Fibroblast of lung (primary cell): ENCODE data around the gene AP1S1.

Experiments
- EZH2 ChIP-seq: IDR thresholded peaks from 2 replicates; pipeline ENCODE4 v1.5.1; 2012; ENCODE audit warnings: low read length, control low read depth, mild to moderate bottlenecking; ENCODE audit errors: missing control alignments
- TF ChIP-seq, protein P1 (sequence below), 2 donors: IDR thresholded peaks in 1 of 2; conservative IDR thresholded peaks in 1 of 2; 1 replicate in 1 of 2; 2 replicates in 1 of 2; pipeline ENCODE4 v1.5.1; 2011 to 2012; ENCODE audit warnings: low read length in 2 of 2, control low read depth in 1 of 2, inconsistent platforms in 1 of 2, low read depth in 1 of 2, mild to moderate bottlenecking in 1 of 2

DNA sequence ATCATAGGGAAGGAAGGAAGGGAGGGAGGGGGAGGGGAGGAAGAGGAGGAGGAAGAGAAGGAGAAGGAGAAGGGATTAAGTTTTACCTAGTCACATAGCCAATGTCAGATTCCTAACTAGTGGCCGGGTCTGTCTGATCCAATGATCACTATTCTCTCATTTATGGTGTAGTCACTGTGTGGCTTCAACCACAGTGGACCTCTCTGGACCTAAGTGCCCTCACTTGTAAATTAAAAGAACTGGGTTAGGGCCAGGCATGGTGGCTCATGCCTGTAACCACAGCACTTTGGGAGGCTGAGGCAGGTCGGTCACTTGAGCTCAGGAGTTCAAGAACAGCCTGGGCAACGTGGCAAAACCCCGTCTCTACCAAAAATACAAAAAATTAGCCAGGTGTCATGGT is 34.0 kb upstream of the AP1S1 start:
- TF ChIP-seq, protein P1, sequence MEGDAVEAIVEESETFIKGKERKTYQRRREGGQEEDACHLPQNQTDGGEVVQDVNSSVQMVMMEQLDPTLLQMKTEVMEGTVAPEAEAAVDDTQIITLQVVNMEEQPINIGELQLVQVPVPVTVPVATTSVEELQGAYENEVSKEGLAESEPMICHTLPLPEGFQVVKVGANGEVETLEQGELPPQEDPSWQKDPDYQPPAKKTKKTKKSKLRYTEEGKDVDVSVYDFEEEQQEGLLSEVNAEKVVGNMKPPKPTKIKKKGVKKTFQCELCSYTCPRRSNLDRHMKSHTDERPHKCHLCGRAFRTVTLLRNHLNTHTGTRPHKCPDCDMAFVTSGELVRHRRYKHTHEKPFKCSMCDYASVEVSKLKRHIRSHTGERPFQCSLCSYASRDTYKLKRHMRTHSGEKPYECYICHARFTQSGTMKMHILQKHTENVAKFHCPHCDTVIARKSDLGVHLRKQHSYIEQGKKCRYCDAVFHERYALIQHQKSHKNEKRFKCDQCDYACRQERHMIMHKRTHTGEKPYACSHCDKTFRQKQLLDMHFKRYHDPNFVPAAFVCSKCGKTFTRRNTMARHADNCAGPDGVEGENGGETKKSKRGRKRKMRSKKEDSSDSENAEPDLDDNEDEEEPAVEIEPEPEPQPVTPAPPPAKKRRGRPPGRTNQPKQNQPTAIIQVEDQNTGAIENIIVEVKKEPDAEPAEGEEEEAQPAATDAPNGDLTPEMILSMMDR (conservative IDR thresholded peaks at IDR 0.05 in 1 of 2, IDR thresholded peaks at IDR 0.05 in 1 of 2; ENCODE audit: low read depth in 1 of 2, low read length in 2 of 2): no peak
- TF ChIP-seq EZH2: no peak
